Activated CD4-positive, alpha-beta T cell treated with anti-CD3 and anti-CD28 coated beads for 48 hours (primary cell): Measurements from ENCODE around the gene LDLR.
"Not testable (repeated sequence)": the region's sequence is repeated elsewhere in the genome, so short reads cannot be mapped to it uniquely, and the experiment has no call there.

ENCODE experiments used
- DNase-seq: peaks from one replicate; pipeline ENCODE4 v3.0.0-alpha.2; 2020

LDLR gene

GRCh38 chr19:11176466-11177193 is 87.4 kb downstream of the LDLR start:
- no peak for DNase-seq

GRCh38 chr19:11177592-11177991 is 88.3 kb downstream of the LDLR start:
- no peak for DNase-seq

- not testable (repeated sequence) for DNase-seq
Observed at GRCh38 chr19:11179145-11179465, 89.8 kb downstream of the LDLR start.

- DNase-seq: no peak
Observed at GRCh38 chr19:11179716-11180297, 90.5 kb downstream of the LDLR start.

- no peak for DNase-seq
Observed at GRCh38 chr19:11180346-11180745, 91.1 kb downstream of the LDLR start.

GRCh38 chr19:11180975-11181374 is 91.7 kb downstream of the LDLR start:
- not testable (repeated sequence) for DNase-seq

- DNase-seq: no peak
Observed at GRCh38 chr19:11181488-11181887, 92.2 kb downstream of the LDLR start.
